ENCODE results near the gene FOXO3. TPM values are rescaled to one million over a fixed set of nuclear protein-coding genes. Genes with fewer than 3 reads are reported as not detected.

FOXO3 gene
- total and polyA plus RNA-seq, 8 donors, result 50.0 to 71.1 (median 63.1) TPM

GRCh38 chr6:108591040-108591816 is 30.5 kb downstream of the FOXO3 start:
- no peak overlapping the region for H3K4me3 ChIP-seq
- H3K27ac ChIP-seq, result peak overlapping the region; percentile 63 to 86
- H3K4me1 ChIP-seq, result peaks cover 73 to 99% of the 10 kb centered on the region in 2 donors
- TF ChIP-seq, protein P1, sequence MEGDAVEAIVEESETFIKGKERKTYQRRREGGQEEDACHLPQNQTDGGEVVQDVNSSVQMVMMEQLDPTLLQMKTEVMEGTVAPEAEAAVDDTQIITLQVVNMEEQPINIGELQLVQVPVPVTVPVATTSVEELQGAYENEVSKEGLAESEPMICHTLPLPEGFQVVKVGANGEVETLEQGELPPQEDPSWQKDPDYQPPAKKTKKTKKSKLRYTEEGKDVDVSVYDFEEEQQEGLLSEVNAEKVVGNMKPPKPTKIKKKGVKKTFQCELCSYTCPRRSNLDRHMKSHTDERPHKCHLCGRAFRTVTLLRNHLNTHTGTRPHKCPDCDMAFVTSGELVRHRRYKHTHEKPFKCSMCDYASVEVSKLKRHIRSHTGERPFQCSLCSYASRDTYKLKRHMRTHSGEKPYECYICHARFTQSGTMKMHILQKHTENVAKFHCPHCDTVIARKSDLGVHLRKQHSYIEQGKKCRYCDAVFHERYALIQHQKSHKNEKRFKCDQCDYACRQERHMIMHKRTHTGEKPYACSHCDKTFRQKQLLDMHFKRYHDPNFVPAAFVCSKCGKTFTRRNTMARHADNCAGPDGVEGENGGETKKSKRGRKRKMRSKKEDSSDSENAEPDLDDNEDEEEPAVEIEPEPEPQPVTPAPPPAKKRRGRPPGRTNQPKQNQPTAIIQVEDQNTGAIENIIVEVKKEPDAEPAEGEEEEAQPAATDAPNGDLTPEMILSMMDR (IDR thresholded peaks at IDR 0.05), result no peak
- intact Hi-C loops (cut with DNase I), result no loop called here
- DNase-seq (peak in 2 of 4 donors; percentile 57 to 70), ATAC-seq (no peak)
- H3K36me3 ChIP-seq, result no peaks in the 10 kb centered on the region
- no peaks in the 10 kb centered on the region for H3K9me3 ChIP-seq
- no peaks in the 10 kb centered on the region for H3K27me3 ChIP-seq

GRCh38 chr6:108592371-108593337 is 31.9 kb downstream of the FOXO3 start:
- intact Hi-C loops (cut with DNase I), result no loop called here

GRCh38 chr6:108594151-108594550 is 33.4 kb downstream of the FOXO3 start:
- Histone ChIP-seq H3K4me1 (peaks cover 63 to 99% of the 10 kb centered on the region in 2 donors), H3K9me3 (no peaks in the 10 kb centered on the region), H3K27ac (peak overlapping the region in 1 of 2 donors; percentile 39), H3K36me3 (no peaks in the 10 kb centered on the region), H3K4me3 (no peak overlapping the region), H3K27me3 (no peaks in the 10 kb centered on the region)
- intact Hi-C loops (cut with DNase I), result no loop called here
- no peak for ATAC-seq
- DNase-seq, result no peak
- TF ChIP-seq, protein P1 (IDR thresholded peaks at IDR 0.05), result no peak

More at GRCh38 chr6:108592371-108593337, 31.9 kb downstream of the FOXO3 start:
- ATAC-seq (peak; percentile 5), DNase-seq (no peak)
- no peaks in the 10 kb centered on the region for H3K9me3 ChIP-seq
- H3K36me3 ChIP-seq, result no peaks in the 10 kb centered on the region
- peak overlapping the region; percentile 63 to 86 for H3K27ac ChIP-seq
- peaks cover 72 to 99% of the 10 kb centered on the region in 2 donors for H3K4me1 ChIP-seq
- TF ChIP-seq, protein P1 (IDR thresholded peaks at IDR 0.05), result no peak
- no peaks in the 10 kb centered on the region for H3K27me3 ChIP-seq
- no peak overlapping the region for H3K4me3 ChIP-seq

DNA sequence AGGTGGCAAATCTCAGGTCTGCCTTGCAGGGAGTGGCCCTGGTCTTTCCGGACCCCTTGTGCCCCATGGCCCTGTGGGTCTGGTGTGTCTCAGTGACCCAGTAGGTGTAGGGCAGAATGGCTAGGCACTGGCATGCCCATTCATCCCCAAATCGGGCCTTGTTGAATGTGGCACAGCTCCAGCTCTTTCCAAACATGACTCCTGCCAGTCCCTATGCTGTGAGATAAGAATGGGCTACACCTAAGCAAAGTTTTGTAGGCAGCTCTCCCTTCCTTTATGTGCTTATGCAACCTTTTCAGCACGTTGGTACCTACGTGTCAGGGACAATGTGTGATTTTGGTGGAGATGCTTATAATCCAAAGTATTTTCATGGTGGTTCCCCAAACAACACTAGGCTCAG is 33.9 kb downstream of the FOXO3 start:
- ATAC-seq (peak; percentile 35), DNase-seq (no peak)
- peaks cover 58 to 99% of the 10 kb centered on the region in 2 donors for H3K4me1 ChIP-seq
- no peaks in the 10 kb centered on the region for H3K36me3 ChIP-seq
- intact Hi-C loops (cut with DNase I), result no loop called here
- no peaks in the 10 kb centered on the region for H3K27me3 ChIP-seq
- H3K4me3 ChIP-seq, result no peak overlapping the region
- peak overlapping the region in 1 of 2 donors; percentile 39 for H3K27ac ChIP-seq
- TF ChIP-seq, protein P1 (IDR thresholded peaks at IDR 0.05), result no peak
- H3K9me3 ChIP-seq, result no peaks in the 10 kb centered on the region

GRCh38 chr6:108596956-108597355 is 36.2 kb downstream of the FOXO3 start:
- TF ChIP-seq, protein P1 (IDR thresholded peaks at IDR 0.05), result no peak
- ATAC-seq (no peak), DNase-seq (no peak)
- peaks cover 37 to 80% of the 10 kb centered on the region in 2 donors for H3K4me1 ChIP-seq
- intact Hi-C loops (cut with DNase I), result no loop called here
- H3K4me3 ChIP-seq, result no peak overlapping the region
- H3K27ac ChIP-seq, result peak overlapping the region in 1 of 2 donors; percentile 34
- no peaks in the 10 kb centered on the region for H3K36me3 ChIP-seq
- no peaks in the 10 kb centered on the region for H3K27me3 ChIP-seq
- no peaks in the 10 kb centered on the region for H3K9me3 ChIP-seq

Data from left lung (tissue), 10 donors.